Measurements from ENCODE around the gene CIB4.

- TF ChIP-seq MED1 (CRISPR knock-in tag; IDR thresholded peaks at IDR 0.05; ENCODE audit: borderline replicate concordance): no peak
- TF ChIP-seq JUN (IDR thresholded peaks at IDR 0.05; ENCODE audit: borderline replicate concordance, low read depth, low read length): no peak
- no peak for TF ChIP-seq JUN (CRISPR knock-in tag; IDR thresholded peaks at IDR 0.05; ENCODE audit: borderline replicate concordance)
Measured at GRCh38 chr2:26563686-26564085, 77.5 kb downstream of the CIB4 start.
